ENCODE data around the gene SZT2.

The SZT2 gene

DNA sequence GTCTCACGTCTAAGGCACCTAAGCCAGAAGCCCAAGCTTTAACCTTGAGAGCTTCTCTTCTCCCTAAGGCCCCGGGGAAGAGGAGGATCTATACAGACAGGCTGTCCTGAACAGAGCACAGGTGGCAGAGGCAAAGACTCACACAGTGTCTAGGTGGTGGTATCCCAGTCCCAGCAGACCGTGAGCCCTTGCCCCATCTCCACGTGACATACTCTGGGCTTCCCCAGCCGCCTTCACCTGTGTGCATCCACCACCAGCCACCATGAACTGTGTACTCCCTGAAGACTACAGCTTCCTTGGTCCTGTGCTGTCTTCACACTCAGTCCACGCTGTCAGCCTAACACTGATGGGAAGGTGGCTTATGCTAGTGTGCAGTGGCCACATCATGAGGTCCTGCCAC, 31.7 kb downstream of the SZT2 start:
- DNase-seq = no peak
- H3K4me3 ChIP-seq (ENCODE audit: low read depth, low read length) = no peak overlapping the region
- no peak overlapping the region for H3K27ac ChIP-seq
- H3K27me3 ChIP-seq (replicated peaks) = no peaks in the 10 kb centered on the region
- TF ChIP-seq, protein P1, sequence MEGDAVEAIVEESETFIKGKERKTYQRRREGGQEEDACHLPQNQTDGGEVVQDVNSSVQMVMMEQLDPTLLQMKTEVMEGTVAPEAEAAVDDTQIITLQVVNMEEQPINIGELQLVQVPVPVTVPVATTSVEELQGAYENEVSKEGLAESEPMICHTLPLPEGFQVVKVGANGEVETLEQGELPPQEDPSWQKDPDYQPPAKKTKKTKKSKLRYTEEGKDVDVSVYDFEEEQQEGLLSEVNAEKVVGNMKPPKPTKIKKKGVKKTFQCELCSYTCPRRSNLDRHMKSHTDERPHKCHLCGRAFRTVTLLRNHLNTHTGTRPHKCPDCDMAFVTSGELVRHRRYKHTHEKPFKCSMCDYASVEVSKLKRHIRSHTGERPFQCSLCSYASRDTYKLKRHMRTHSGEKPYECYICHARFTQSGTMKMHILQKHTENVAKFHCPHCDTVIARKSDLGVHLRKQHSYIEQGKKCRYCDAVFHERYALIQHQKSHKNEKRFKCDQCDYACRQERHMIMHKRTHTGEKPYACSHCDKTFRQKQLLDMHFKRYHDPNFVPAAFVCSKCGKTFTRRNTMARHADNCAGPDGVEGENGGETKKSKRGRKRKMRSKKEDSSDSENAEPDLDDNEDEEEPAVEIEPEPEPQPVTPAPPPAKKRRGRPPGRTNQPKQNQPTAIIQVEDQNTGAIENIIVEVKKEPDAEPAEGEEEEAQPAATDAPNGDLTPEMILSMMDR (IDR thresholded peaks at IDR 0.05; ENCODE audit: low read depth, low read length, missing control alignments) = no peak
- peaks cover 83% of the 10 kb centered on the region for H3K36me3 ChIP-seq (replicated peaks)
- in situ Hi-C loops (cut with HindIII; ENCODE audit: low pct_ligation_motif_present, low sequenced_read_pairs) = loop anchor here (25.0 kb wide), 1 partner anchor 184 kb away; no protein-coding TSS in a partner anchor

DNA sequence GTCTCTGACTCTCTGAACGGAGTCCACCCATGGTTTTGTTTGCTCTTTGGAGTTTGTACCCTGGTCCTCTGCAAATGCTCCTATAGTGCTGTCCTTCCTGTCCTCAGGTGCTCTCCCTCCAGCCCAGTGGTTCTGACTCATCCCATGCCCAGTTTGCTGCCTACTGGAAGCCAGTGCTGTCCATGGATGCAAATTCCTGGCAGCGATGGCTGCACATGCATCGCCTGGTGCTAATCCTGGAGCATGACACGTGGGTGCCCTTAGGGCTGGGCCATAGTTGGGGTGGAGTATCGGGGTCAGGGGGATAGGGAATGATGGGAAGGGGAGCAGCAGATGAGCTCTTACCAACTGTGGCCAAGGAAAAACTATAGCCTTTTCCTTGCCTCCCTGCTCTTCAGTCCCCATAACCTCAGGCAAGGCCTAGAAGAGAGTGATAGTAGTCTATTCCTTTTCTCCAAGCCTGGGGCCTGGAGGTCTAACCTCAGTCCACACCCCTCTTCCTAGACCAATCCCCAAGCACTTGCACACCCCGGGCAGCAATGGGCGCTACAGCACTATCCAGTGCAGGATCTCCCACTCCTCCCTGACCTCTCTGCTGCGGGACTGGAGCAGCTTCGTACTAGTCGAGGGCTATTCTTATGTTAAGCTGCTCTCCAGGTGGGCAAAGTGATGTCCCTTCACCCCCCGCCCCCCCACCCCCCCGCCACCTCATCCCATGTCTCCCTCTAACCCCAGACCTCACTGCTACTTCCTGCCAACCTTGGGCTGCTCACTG, 32.5 kb downstream of the SZT2 start:
- Histone ChIP-seq H3K27ac (no peak overlapping the region), H3K36me3 (replicated peaks) (peaks cover 84% of the 10 kb centered on the region), H3K27me3 (replicated peaks) (no peaks in the 10 kb centered on the region), H3K4me3 (ENCODE audit: low read depth, low read length) (no peak overlapping the region)
- TF ChIP-seq, protein P1 (IDR thresholded peaks at IDR 0.05; ENCODE audit: low read depth, low read length, missing control alignments) = no peak
- no peak for DNase-seq
- in situ Hi-C loops (cut with HindIII; ENCODE audit: low pct_ligation_motif_present, low sequenced_read_pairs) = loop anchor here (25.0 kb wide), 1 partner anchor 185 kb away; no protein-coding TSS in a partner anchor

DNA sequence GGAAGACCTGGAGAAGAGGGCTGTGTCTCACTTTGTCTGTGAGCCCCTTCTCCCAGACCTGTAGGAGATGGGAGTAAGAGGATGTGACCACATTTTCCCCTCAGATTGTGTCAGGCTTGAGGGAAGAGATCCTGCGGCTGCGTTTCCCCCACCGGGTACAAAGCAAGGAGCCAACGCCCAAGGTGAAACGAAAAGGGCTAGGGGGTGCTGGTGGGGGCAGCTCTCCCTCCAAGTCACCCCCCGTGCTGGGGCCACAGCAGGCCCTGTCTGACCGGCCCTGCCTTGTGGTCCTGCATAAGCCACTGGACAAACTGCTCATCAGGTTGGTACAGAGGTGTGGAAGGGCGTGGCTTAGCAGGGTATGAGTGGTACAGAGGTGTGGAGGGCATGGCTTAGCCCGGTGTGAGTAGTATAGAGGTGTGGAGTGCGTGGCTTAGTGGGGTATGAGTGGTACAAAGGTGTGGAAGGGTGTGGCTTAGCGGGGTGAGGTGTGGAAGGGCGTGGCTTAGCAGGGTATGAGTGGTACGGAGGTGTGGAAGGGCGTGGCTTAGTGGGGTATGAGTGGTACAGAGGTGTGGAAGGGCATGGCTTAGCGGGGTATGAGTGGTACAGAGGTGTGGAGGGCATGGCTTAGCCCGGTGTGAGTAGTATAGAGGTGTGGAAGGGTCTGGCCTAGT, 33.4 kb downstream of the SZT2 start:
- TF ChIP-seq, protein P1 (IDR thresholded peaks at IDR 0.05; ENCODE audit: low read depth, low read length, missing control alignments) = no peak
- Histone ChIP-seq H3K27ac (no peak overlapping the region), H3K4me3 (ENCODE audit: low read depth, low read length) (no peak overlapping the region), H3K27me3 (replicated peaks) (no peaks in the 10 kb centered on the region), H3K36me3 (replicated peaks) (peaks cover 85% of the 10 kb centered on the region)
- no peak for DNase-seq
- in situ Hi-C loops (cut with HindIII; ENCODE audit: low pct_ligation_motif_present, low sequenced_read_pairs) = loop anchor here (25.0 kb wide), 1 partner anchor 186 kb away; no protein-coding TSS in a partner anchor

DNA sequence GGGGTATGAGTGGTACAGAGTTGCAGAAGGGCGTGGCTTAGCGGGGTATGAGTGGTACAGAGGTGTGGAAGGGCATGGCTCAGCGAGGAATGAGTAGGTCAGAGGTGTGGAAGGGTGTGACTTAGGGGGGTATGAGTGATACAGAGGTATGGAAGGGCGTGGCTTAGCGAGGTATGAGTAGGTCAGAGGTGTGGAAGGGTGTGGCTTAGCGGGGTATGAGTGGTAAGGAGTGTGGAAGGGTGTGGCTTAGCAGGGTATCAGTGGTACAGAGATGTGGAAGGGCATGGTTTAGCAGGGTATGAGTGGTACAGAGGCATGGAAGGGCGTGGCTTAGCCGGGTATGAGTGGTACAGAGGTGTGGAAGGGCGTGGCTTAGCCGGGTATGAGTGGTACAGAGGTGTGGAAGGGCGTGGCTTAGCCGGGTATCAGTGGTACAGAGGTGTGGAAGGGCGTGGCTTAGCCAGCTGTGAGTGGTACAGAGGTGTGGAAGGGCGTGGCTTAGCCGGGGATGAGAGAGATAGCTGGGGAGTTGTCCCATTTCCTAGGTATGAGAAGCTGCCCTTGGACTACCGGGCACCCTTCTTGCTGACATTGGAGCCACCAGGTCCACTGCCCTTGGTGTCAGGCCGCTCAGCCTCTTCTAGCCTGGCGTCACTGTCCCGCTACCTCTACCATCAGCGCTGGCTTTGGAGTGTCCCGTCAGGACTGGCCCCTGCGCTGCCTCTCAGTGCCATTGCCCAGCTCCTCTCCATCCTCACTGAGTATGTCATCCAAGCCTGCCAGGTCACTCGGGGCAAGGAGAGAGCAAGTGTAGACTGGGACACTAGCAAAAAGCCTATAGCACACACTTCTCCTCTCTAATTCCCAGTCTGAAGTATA, 34.2 kb downstream of the SZT2 start:
- no peak overlapping the region for H3K4me3 ChIP-seq (ENCODE audit: low read depth, low read length)
- H3K27ac ChIP-seq = no peak overlapping the region
- no peaks in the 10 kb centered on the region for H3K27me3 ChIP-seq (replicated peaks)
- in situ Hi-C loops (cut with HindIII; ENCODE audit: low pct_ligation_motif_present, low sequenced_read_pairs) = loop anchor here (25.0 kb wide), 1 partner anchor 187 kb away; no protein-coding TSS in a partner anchor
- DNase-seq = no peak
- peaks cover 85% of the 10 kb centered on the region for H3K36me3 ChIP-seq (replicated peaks)
- TF ChIP-seq, protein P1 (IDR thresholded peaks at IDR 0.05; ENCODE audit: low read depth, low read length, missing control alignments) = no peak

DNA sequence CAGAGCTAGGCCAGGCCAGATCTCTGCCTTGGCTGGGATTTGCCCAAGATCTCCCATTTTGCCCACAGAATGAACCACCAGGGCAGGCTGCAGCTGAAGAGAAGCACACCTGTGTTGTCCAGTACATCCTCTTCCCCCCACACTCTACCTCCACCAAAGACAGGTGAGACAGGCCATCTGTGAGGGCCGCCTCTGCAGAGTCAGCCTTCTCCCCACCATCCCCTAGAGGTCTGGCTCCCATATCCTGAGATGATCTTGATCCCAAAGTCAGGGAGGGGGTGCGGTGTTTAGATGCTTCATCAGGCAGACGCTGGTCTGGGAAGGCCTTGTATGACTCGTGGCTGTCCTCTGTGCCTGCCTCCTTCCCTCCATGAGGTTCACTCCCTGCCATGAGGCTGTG, 35.3 kb downstream of the SZT2 start:
- Histone ChIP-seq H3K4me3 (ENCODE audit: low read depth, low read length) (no peak overlapping the region), H3K36me3 (replicated peaks) (peaks cover 85% of the 10 kb centered on the region), H3K27me3 (replicated peaks) (no peaks in the 10 kb centered on the region), H3K27ac (no peak overlapping the region)
- DNase-seq = no peak
- TF ChIP-seq, protein P1 (IDR thresholded peaks at IDR 0.05; ENCODE audit: low read depth, low read length, missing control alignments) = no peak
- in situ Hi-C loops (cut with HindIII; ENCODE audit: low pct_ligation_motif_present, low sequenced_read_pairs) = no loop called here
